ENCODE measurements around the gene RAI1. TPM values are rescaled to one million over a fixed set of nuclear protein-coding genes. Genes with fewer than 3 reads are reported as not detected.

RAI1 gene
- total RNA-seq, 1 donor from 2014 or later: 24.7 TPM

DNA sequence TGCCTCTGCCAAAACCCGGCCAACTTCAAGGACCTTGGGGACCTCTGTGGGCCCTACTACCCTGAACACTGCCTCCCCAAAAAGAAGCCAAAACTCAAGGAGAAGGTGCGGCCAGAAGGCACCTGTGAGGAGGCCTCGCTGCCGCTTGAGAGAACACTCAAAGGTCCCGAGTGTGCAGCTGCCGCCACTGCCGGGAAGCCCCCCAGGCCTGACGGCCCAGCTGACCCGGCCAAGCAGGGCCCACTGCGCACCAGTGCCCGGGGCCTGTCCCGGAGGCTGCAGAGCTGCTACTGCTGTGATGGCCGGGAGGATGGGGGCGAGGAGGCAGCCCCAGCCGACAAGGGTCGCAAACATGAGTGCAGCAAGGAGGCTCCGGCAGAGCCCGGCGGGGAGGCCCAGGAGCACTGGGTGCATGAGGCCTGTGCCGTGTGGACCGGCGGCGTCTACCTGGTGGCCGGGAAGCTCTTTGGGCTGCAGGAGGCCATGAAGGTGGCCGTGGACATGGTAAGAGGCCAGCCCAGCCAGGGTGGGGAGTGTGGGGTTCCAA is 116.8 kb downstream of the RAI1 start:
- no peaks in the 10 kb centered on the region for H3K27me3 ChIP-seq
- H3K4me3 ChIP-seq: no peak overlapping the region
- TF ChIP-seq, protein P1, sequence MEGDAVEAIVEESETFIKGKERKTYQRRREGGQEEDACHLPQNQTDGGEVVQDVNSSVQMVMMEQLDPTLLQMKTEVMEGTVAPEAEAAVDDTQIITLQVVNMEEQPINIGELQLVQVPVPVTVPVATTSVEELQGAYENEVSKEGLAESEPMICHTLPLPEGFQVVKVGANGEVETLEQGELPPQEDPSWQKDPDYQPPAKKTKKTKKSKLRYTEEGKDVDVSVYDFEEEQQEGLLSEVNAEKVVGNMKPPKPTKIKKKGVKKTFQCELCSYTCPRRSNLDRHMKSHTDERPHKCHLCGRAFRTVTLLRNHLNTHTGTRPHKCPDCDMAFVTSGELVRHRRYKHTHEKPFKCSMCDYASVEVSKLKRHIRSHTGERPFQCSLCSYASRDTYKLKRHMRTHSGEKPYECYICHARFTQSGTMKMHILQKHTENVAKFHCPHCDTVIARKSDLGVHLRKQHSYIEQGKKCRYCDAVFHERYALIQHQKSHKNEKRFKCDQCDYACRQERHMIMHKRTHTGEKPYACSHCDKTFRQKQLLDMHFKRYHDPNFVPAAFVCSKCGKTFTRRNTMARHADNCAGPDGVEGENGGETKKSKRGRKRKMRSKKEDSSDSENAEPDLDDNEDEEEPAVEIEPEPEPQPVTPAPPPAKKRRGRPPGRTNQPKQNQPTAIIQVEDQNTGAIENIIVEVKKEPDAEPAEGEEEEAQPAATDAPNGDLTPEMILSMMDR (IDR thresholded peaks at IDR 0.05): no peak
- no peak overlapping the region for H3K27ac ChIP-seq
- H3K36me3 ChIP-seq: peaks cover 39 to 46% of the 10 kb centered on the region in 2 donors
- H3K9me3 ChIP-seq: no peaks in the 10 kb centered on the region
- DNase-seq (ENCODE audit: low spot score in 2 of 2): no peak
- H3K4me1 ChIP-seq: no peaks in the 10 kb centered on the region
- intact Hi-C loops (cut with DNase I): no loop called here

DNA sequence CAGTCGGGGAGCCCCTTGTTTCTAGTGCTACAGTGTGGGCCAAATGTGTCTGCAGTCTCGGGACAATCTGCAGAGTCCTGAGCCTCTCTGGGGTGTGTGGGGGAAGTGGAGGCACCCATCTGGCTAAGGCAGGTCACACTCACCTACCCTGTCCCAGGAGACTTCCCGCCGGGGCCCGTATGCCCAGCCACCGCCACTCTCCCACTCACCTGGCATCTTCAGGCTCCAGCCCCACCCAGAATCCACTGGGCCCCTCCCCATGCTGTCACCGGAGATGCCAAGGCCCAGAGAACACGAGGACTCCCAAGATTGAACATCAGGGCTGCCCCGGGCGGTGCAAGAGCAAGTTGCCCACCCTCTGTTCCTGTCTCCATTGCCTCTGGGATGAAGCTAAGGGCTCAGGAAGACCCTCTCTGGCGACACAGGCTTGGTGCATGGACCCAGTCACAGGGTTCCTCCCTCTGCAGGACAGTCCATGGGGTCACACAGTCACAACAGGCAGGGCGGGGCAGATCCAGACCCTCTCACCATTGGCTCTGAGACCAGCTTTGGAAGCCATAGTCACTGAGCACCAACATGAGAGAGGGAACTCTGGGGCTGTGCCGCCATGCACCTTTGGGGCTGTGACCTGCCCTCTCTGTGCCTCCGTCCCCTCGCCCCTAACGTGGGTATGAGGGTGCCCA is 117.5 kb downstream of the RAI1 start:
- Histone ChIP-seq H3K36me3 (peaks cover 41 to 42% of the 10 kb centered on the region in 2 donors), H3K4me3 (no peak overlapping the region), H3K27me3 (no peaks in the 10 kb centered on the region), H3K4me1 (no peaks in the 10 kb centered on the region), H3K9me3 (no peaks in the 10 kb centered on the region), H3K27ac (no peak overlapping the region)
- TF ChIP-seq, protein P1 (IDR thresholded peaks at IDR 0.05): no peak
- DNase-seq (ENCODE audit: low spot score in 2 of 2): no peak
- intact Hi-C loops (cut with DNase I): no loop called here

DNA sequence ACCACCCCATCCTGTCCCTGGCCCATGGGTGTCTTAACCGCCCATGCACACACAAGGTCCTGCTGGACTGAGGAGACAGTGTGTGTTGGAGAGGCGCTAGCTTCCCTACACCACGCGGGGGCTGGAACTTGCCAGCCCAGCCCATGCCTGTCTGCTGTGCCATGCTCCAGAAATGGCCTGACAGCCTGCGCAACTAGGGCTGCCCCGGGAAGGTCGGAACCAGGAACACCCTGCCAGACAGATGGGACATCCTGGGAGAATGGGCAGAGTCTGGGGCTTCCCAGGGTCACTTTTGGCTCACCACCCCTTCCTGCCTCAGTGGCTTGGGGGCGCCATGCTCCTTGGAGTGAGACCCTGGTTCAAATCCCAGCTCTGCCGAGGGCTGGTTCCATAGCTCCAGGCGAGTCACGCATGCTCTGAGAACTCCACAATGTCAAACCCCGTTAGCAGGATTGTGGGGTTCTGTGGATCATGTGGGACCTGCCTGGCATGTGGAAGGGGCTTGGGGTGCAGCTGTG is 119.3 kb downstream of the RAI1 start:
- peaks cover 29 to 38% of the 10 kb centered on the region in 2 donors for H3K36me3 ChIP-seq
- intact Hi-C loops (cut with DNase I): no loop called here
- TF ChIP-seq, protein P1 (IDR thresholded peaks at IDR 0.05): no peak
- no peak overlapping the region for H3K27ac ChIP-seq
- H3K4me3 ChIP-seq: no peak overlapping the region
- no peaks in the 10 kb centered on the region for H3K9me3 ChIP-seq
- no peaks in the 10 kb centered on the region for H3K27me3 ChIP-seq
- no peak for DNase-seq (ENCODE audit: low spot score in 2 of 2)
- no peaks in the 10 kb centered on the region for H3K4me1 ChIP-seq

DNA sequence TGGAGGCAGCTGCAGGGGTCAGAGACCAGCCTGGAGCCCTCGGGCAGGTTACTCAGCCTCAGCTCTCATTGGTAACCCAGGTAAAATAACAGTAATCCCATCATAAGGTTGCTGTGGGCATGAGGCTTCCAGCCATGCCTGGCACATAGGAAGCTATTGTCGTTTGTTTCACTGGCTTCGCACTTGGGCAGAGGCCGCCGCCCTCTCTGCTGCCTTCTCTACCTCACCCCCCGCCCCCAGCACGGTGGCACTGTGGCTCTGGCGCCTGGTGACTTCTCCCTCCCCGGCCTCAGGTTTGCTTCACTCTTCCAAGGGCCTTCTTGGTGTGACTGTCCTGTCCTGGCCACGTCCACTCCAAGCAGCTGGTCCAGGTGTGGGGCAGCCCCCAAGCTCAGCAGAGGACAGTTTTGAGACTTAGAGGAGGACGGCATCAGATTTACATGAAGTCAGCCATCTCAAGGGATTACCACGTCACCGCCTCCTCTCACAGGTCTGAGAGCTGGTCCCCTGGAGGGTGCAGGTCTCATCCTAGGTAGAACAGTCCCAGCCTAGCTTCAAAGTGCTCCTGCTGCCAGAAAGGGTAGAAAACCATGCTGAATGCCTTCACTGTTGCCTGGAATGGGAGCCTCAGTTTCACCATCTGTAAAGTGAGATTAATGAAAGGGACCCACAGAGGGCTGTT is 120.7 kb downstream of the RAI1 start:
- no peak for DNase-seq (ENCODE audit: low spot score in 2 of 2)
- H3K27ac ChIP-seq: no peak overlapping the region
- intact Hi-C loops (cut with DNase I): no loop called here
- peaks cover 23 to 24% of the 10 kb centered on the region in 2 donors for H3K36me3 ChIP-seq
- H3K4me1 ChIP-seq: no peaks in the 10 kb centered on the region
- TF ChIP-seq, protein P1 (IDR thresholded peaks at IDR 0.05): no peak
- H3K27me3 ChIP-seq: no peaks in the 10 kb centered on the region
- H3K4me3 ChIP-seq: no peak overlapping the region
- H3K9me3 ChIP-seq: no peaks in the 10 kb centered on the region

DNA sequence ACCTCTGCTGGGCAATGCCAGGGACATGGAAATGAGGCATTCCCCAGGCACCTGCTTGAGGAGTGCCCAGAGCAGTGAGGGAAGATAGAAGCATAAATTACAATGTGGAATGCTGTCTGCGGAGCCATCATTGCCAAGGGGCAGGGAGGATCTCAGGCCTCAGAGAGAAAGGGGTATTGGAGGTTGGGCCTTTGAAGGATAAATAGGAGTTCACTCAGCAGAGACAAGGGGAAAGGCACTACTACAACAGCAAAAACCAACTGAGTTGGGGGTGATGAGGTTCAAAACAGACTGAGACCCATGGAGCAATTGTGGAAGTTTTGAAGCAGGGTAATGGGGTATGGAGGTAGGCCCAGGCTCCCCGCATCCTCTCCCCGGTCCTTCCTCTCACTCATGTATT is 122.7 kb downstream of the RAI1 start:
- Histone ChIP-seq H3K27me3 (no peaks in the 10 kb centered on the region), H3K36me3 (peaks cover 4 to 11% of the 10 kb centered on the region in 2 donors), H3K9me3 (no peaks in the 10 kb centered on the region), H3K4me1 (no peaks in the 10 kb centered on the region), H3K27ac (no peak overlapping the region), H3K4me3 (no peak overlapping the region)
- intact Hi-C loops (cut with DNase I): no loop called here
- TF ChIP-seq, protein P1 (IDR thresholded peaks at IDR 0.05): no peak
- DNase-seq (ENCODE audit: low spot score in 2 of 2): no peak
